ENCODE data around the gene CCDC137.

CCDC137 gene

GRCh38 chr17:81706757-81707624 is 40.5 kb downstream of the CCDC137 start:
- Histone ChIP-seq H3K27me3 (ENCODE audit: insufficient read depth, low read length) (peaks cover 14% of the 10 kb centered on the region; the same call in 1 of the 2 replicates), H3K4me1 (ENCODE audit: insufficient read depth, low read length) (peaks cover 11% of the 10 kb centered on the region; the same call in 1 of the 2 replicates), H3K36me3 (ENCODE audit: insufficient read depth, low read depth, low read length) (peaks cover 35% of the 10 kb centered on the region), H3K4me3 (ENCODE audit: low read length) (no peak overlapping the region), H3K27ac (ENCODE audit: low read length) (no peak overlapping the region), H3K9ac (ENCODE audit: low read depth, low read length) (no peak overlapping the region), H3K9me3 (ENCODE audit: insufficient read depth, low read depth, low read length) (no peaks in the 10 kb centered on the region)

GRCh38 chr17:81707725-81708646 is 41.4 kb downstream of the CCDC137 start:
- no peak overlapping the region for H3K27ac ChIP-seq (ENCODE audit: low read length)
- no peaks in the 10 kb centered on the region for H3K9me3 ChIP-seq (ENCODE audit: insufficient read depth, low read depth, low read length)
- no peak overlapping the region for H3K4me3 ChIP-seq (ENCODE audit: low read length)
- H3K27me3 ChIP-seq (ENCODE audit: insufficient read depth, low read length): peaks cover 14% of the 10 kb centered on the region; the same call in 1 of the 2 replicates
- peaks cover 12% of the 10 kb centered on the region; the same call in 1 of the 2 replicates for H3K4me1 ChIP-seq (ENCODE audit: insufficient read depth, low read length)
- no peak overlapping the region for H3K9ac ChIP-seq (ENCODE audit: low read depth, low read length)
- peaks cover 35% of the 10 kb centered on the region for H3K36me3 ChIP-seq (ENCODE audit: insufficient read depth, low read depth, low read length)

GRCh38 chr17:81708739-81709185 is 42.2 kb downstream of the CCDC137 start:
- no peak overlapping the region for H3K9ac ChIP-seq (ENCODE audit: low read depth, low read length)
- H3K27ac ChIP-seq (ENCODE audit: low read length): no peak overlapping the region
- H3K36me3 ChIP-seq (ENCODE audit: insufficient read depth, low read depth, low read length): peaks cover 35% of the 10 kb centered on the region
- no peak overlapping the region for H3K4me3 ChIP-seq (ENCODE audit: low read length)
- H3K27me3 ChIP-seq (ENCODE audit: insufficient read depth, low read length): peaks cover 14% of the 10 kb centered on the region; the same call in 1 of the 2 replicates
- H3K4me1 ChIP-seq (ENCODE audit: insufficient read depth, low read length): peaks cover 15% of the 10 kb centered on the region; the same call in 1 of the 2 replicates
- H3K9me3 ChIP-seq (ENCODE audit: insufficient read depth, low read depth, low read length): no peaks in the 10 kb centered on the region

GRCh38 chr17:81710514-81711308 is 44.2 kb downstream of the CCDC137 start:
- Histone ChIP-seq H3K27me3 (ENCODE audit: insufficient read depth, low read length) (peaks cover 14% of the 10 kb centered on the region; the same call in 1 of the 2 replicates), H3K27ac (ENCODE audit: low read length) (no peak overlapping the region), H3K4me3 (ENCODE audit: low read length) (peak overlapping the region; percentile 68), H3K4me1 (ENCODE audit: insufficient read depth, low read length) (peaks cover 15% of the 10 kb centered on the region; the same call in 1 of the 2 replicates), H3K9me3 (ENCODE audit: insufficient read depth, low read depth, low read length) (no peaks in the 10 kb centered on the region), H3K36me3 (ENCODE audit: insufficient read depth, low read depth, low read length) (peaks cover 21% of the 10 kb centered on the region), H3K9ac (ENCODE audit: low read depth, low read length) (peak overlapping the region; percentile 49)

- peak within 1 kb of the TSS; percentile 66 for H3K9ac ChIP-seq (ENCODE audit: low read depth, low read length)
- peaks cover 14% of the 10 kb centered on the region; the same call in 1 of the 2 replicates for H3K27me3 ChIP-seq (ENCODE audit: insufficient read depth, low read length)
- H3K36me3 ChIP-seq (ENCODE audit: insufficient read depth, low read depth, low read length): peaks cover 9% of the 10 kb centered on the region
- no peaks in the 10 kb centered on the region for H3K9me3 ChIP-seq (ENCODE audit: insufficient read depth, low read depth, low read length)
- peaks cover 15% of the 10 kb centered on the region; the same call in 1 of the 2 replicates for H3K4me1 ChIP-seq (ENCODE audit: insufficient read depth, low read length)
- no peak within 1 kb of the TSS for H3K27ac ChIP-seq (ENCODE audit: low read length)
- peak within 1 kb of the TSS; percentile 73 for H3K4me3 ChIP-seq (ENCODE audit: low read length)
Measured at GRCh38 chr17:81711814-81712467, 45.4 kb downstream of the CCDC137 start, which contains the start of gene SLC25A10. Gene SLC25A10, plus strand, starts transcription at chr17:81712284. Its CDS starts 143 bp downstream, at chr17:81712427.

- Histone ChIP-seq H3K9me3 (ENCODE audit: insufficient read depth, low read depth, low read length) (no peaks in the 10 kb centered on the region), H3K4me3 (ENCODE audit: low read length) (peak overlapping the region; percentile 73), H3K27me3 (ENCODE audit: insufficient read depth, low read length) (peaks cover 14% of the 10 kb centered on the region; the same call in 1 of the 2 replicates), H3K4me1 (ENCODE audit: insufficient read depth, low read length) (peaks cover 15% of the 10 kb centered on the region; the same call in 1 of the 2 replicates), H3K36me3 (ENCODE audit: insufficient read depth, low read depth, low read length) (peaks cover 3% of the 10 kb centered on the region; the same call in 1 of the 2 replicates), H3K27ac (ENCODE audit: low read length) (no peak overlapping the region), H3K9ac (ENCODE audit: low read depth, low read length) (peak overlapping the region; percentile 66; the same call in 1 of the 2 replicates)
Measured at GRCh38 chr17:81712468-81713003, 46.0 kb downstream of the CCDC137 start.

GRCh38 chr17:81713004-81713555 is 46.5 kb downstream of the CCDC137 start:
- peak overlapping the region; percentile 73 for H3K4me3 ChIP-seq (ENCODE audit: low read length)
- H3K9ac ChIP-seq (ENCODE audit: low read depth, low read length): peak overlapping the region; percentile 66
- H3K9me3 ChIP-seq (ENCODE audit: insufficient read depth, low read depth, low read length): no peaks in the 10 kb centered on the region
- H3K4me1 ChIP-seq (ENCODE audit: insufficient read depth, low read length): peaks cover 15% of the 10 kb centered on the region; the same call in 1 of the 2 replicates
- H3K36me3 ChIP-seq (ENCODE audit: insufficient read depth, low read depth, low read length): no peaks in the 10 kb centered on the region; the same call in 1 of the 2 replicates
- H3K27me3 ChIP-seq (ENCODE audit: insufficient read depth, low read length): peaks cover 14% of the 10 kb centered on the region; the same call in 1 of the 2 replicates
- H3K27ac ChIP-seq (ENCODE audit: low read length): no peak overlapping the region

- H3K27ac ChIP-seq (ENCODE audit: low read length): no peak overlapping the region
- peak overlapping the region; percentile 66; the same call in 1 of the 2 replicates for H3K9ac ChIP-seq (ENCODE audit: low read depth, low read length)
- no peaks in the 10 kb centered on the region; the same call in 1 of the 2 replicates for H3K36me3 ChIP-seq (ENCODE audit: insufficient read depth, low read depth, low read length)
- H3K4me1 ChIP-seq (ENCODE audit: insufficient read depth, low read length): peaks cover 15% of the 10 kb centered on the region; the same call in 1 of the 2 replicates
- peaks cover 14% of the 10 kb centered on the region; the same call in 1 of the 2 replicates for H3K27me3 ChIP-seq (ENCODE audit: insufficient read depth, low read length)
- H3K9me3 ChIP-seq (ENCODE audit: insufficient read depth, low read depth, low read length): no peaks in the 10 kb centered on the region
- peak overlapping the region; percentile 73 for H3K4me3 ChIP-seq (ENCODE audit: low read length)
Measured at GRCh38 chr17:81713556-81714411, 47.2 kb downstream of the CCDC137 start.

- H3K9me3 ChIP-seq (ENCODE audit: insufficient read depth, low read depth, low read length): no peaks in the 10 kb centered on the region
- peaks cover 14% of the 10 kb centered on the region; the same call in 1 of the 2 replicates for H3K27me3 ChIP-seq (ENCODE audit: insufficient read depth, low read length)
- H3K4me1 ChIP-seq (ENCODE audit: insufficient read depth, low read length): peaks cover 15% of the 10 kb centered on the region; the same call in 1 of the 2 replicates
- H3K36me3 ChIP-seq (ENCODE audit: insufficient read depth, low read depth, low read length): no peaks in the 10 kb centered on the region; the same call in 1 of the 2 replicates
- H3K27ac ChIP-seq (ENCODE audit: low read length): no peak overlapping the region
- H3K4me3 ChIP-seq (ENCODE audit: low read length): no peak overlapping the region
- no peak overlapping the region for H3K9ac ChIP-seq (ENCODE audit: low read depth, low read length)
Measured at GRCh38 chr17:81714412-81715106, 48.0 kb downstream of the CCDC137 start.

Measured in iPS-20b (cell line).